ENCODE results near the gene CYP39A1. TPM values are rescaled to one million over a fixed set of nuclear protein-coding genes. Genes with fewer than 3 reads are reported as not detected.

Gene CYP39A1
- total RNA-seq, 2 donors from 2014 or later, result 1.8 to 3.8 TPM

DNA sequence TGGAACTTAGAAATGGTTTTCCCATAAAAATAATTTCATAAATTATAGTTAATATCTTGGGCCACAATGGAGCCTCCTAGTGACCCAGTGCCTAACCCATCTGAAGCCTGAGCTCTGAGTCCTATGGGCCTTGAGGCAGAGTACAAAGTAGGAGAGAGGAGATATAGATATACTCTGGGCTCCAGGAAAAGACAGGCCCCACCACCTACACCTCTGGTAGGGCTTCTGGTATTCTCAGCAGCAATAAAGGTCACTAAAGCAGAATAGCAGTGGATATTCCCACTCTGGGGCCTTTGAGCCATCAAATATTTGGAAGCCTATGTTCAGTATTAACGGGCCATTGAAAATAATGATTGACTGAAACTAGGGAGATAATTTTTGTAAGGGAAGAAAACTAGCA, 24.1 kb downstream of the CYP39A1 start:
- no peak for DNase-seq
- TF ChIP-seq, protein P1, sequence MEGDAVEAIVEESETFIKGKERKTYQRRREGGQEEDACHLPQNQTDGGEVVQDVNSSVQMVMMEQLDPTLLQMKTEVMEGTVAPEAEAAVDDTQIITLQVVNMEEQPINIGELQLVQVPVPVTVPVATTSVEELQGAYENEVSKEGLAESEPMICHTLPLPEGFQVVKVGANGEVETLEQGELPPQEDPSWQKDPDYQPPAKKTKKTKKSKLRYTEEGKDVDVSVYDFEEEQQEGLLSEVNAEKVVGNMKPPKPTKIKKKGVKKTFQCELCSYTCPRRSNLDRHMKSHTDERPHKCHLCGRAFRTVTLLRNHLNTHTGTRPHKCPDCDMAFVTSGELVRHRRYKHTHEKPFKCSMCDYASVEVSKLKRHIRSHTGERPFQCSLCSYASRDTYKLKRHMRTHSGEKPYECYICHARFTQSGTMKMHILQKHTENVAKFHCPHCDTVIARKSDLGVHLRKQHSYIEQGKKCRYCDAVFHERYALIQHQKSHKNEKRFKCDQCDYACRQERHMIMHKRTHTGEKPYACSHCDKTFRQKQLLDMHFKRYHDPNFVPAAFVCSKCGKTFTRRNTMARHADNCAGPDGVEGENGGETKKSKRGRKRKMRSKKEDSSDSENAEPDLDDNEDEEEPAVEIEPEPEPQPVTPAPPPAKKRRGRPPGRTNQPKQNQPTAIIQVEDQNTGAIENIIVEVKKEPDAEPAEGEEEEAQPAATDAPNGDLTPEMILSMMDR (conservative IDR thresholded peaks at IDR 0.05), result no peak
- H3K4me3 ChIP-seq (ENCODE audit: low read length), result no peak overlapping the region
- Mint-ChIP-seq H3K4me1 (no peaks in the 10 kb centered on the region), H3K4me3 (no peak overlapping the region), H3K36me3 (ENCODE audit: low read depth) (no peaks in the 10 kb centered on the region), H3K9me3 (no peaks in the 10 kb centered on the region), H3K27me3 (ENCODE audit: insufficient read depth) (peaks cover 2% of the 10 kb centered on the region), H3K27ac (no peak overlapping the region)
- no peaks in the 10 kb centered on the region for H3K36me3 ChIP-seq (ENCODE audit: control insufficient read depth, insufficient read depth, low read length)
- H3K27me3 ChIP-seq (ENCODE audit: control insufficient read depth, insufficient read depth, low read length, poor library complexity, severe bottlenecking), result no peaks in the 10 kb centered on the region
- no peaks in the 10 kb centered on the region for H3K9me3 ChIP-seq (ENCODE audit: control insufficient read depth, low read length)
- H3K27ac ChIP-seq (ENCODE audit: low read depth, low read length), result no peak overlapping the region
- H3K4me1 ChIP-seq (ENCODE audit: control insufficient read depth, insufficient read depth, low read length), result no peaks in the 10 kb centered on the region
- H3K9ac ChIP-seq (ENCODE audit: extremely low read depth, low read length, poor library complexity, severe bottlenecking), result no peak overlapping the region
- 95 to 100% methylated on average over 1 of the region's 1 CpG for WGBS, 2 experiments (ENCODE audit: insufficient coverage in 1 of 2, insufficient read length in 1 of 2)

GRCh38 chr6:46626976-46627375, 25.6 kb downstream of the CYP39A1 start:
- H3K4me3 ChIP-seq (ENCODE audit: low read length), result no peak overlapping the region
- no peaks in the 10 kb centered on the region for H3K27me3 ChIP-seq (ENCODE audit: control insufficient read depth, insufficient read depth, low read length, poor library complexity, severe bottlenecking)
- Mint-ChIP-seq H3K4me1 (no peaks in the 10 kb centered on the region), H3K27me3 (ENCODE audit: insufficient read depth) (peaks cover 2% of the 10 kb centered on the region), H3K9me3 (no peaks in the 10 kb centered on the region), H3K4me3 (no peak overlapping the region), H3K36me3 (ENCODE audit: low read depth) (no peaks in the 10 kb centered on the region), H3K27ac (no peak overlapping the region)
- DNase-seq, result no peak
- no peaks in the 10 kb centered on the region for H3K9me3 ChIP-seq (ENCODE audit: control insufficient read depth, low read length)
- no peak overlapping the region for H3K9ac ChIP-seq (ENCODE audit: extremely low read depth, low read length, poor library complexity, severe bottlenecking)
- no peaks in the 10 kb centered on the region for H3K36me3 ChIP-seq (ENCODE audit: control insufficient read depth, insufficient read depth, low read length)
- WGBS, 2 experiments (ENCODE audit: insufficient coverage in 1 of 2, insufficient read length in 1 of 2), result 87% methylated on average over 2 of the region's 4 CpGs; no CpG with 5 or more reads in 1 of the 2 experiments
- TF ChIP-seq, protein P1 (conservative IDR thresholded peaks at IDR 0.05), result no peak
- H3K27ac ChIP-seq (ENCODE audit: low read depth, low read length), result no peak overlapping the region
- no peaks in the 10 kb centered on the region for H3K4me1 ChIP-seq (ENCODE audit: control insufficient read depth, insufficient read depth, low read length)

DNA sequence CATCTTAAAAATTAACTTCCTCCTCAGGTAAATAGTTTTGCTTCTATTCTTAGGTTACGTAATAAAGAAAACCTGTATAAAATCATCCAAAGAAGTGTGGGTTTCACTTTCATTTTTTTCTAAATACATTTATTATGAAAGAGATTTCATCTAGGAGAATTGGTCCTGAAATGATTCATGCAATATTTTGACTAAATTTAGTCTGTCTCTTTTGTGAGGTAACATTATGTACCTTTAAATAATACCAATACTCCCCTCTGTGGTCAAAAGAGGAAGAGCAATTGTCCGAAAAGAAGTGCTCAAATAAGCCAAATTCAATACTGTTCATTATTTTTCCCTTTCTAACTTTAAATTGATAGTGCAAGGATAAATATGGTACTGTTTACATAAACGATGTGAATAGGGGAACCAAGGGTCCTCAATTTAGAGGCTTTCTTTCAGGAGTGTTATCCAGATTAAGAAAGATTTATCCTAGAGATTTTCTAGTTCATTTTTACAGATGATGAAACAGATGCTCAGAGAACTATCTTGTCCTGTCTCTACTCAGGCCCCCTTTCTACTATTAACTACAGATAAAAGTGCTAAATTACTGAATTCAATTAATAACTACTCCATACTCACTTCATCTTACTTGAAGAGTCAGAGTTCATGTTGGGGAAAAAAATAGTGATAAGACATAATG, 26.2 kb downstream of the CYP39A1 start:
- H3K4me3 Mint-ChIP-seq, result no peak overlapping the region
- WGBS, 2 experiments (ENCODE audit: insufficient coverage in 1 of 2, insufficient read length in 1 of 2), result 11 to 40% methylated on average over 1 to 3 of the region's 3 CpGs
- Histone ChIP-seq H3K9me3 (ENCODE audit: control insufficient read depth, low read length) (no peaks in the 10 kb centered on the region), H3K4me3 (ENCODE audit: low read length) (no peak overlapping the region), H3K9ac (ENCODE audit: extremely low read depth, low read length, poor library complexity, severe bottlenecking) (no peak overlapping the region), H3K27ac (ENCODE audit: low read depth, low read length) (no peak overlapping the region), H3K36me3 (ENCODE audit: control insufficient read depth, insufficient read depth, low read length) (no peaks in the 10 kb centered on the region), H3K27me3 (ENCODE audit: control insufficient read depth, insufficient read depth, low read length, poor library complexity, severe bottlenecking) (no peaks in the 10 kb centered on the region), H3K4me1 (ENCODE audit: control insufficient read depth, insufficient read depth, low read length) (no peaks in the 10 kb centered on the region)
- TF ChIP-seq, protein P1 (conservative IDR thresholded peaks at IDR 0.05), result peak; percentile 85
- DNase-seq, result no peak
- H3K27me3 Mint-ChIP-seq (ENCODE audit: insufficient read depth), result peaks cover 2% of the 10 kb centered on the region
- H3K36me3 Mint-ChIP-seq (ENCODE audit: low read depth), result no peaks in the 10 kb centered on the region
- H3K9me3 Mint-ChIP-seq, result no peaks in the 10 kb centered on the region
- no peaks in the 10 kb centered on the region for H3K4me1 Mint-ChIP-seq
- H3K27ac Mint-ChIP-seq, result no peak overlapping the region

All from endodermal cell (in vitro differentiated cells).